ENCODE results near the gene PANX2. TPM values are rescaled to one million over a fixed set of nuclear protein-coding genes. Genes with fewer than 3 reads are reported as not detected.
A peak's percentile ranks its signal among the peaks of the same experiment; 100 is the strongest.

PANX2 gene
- total and polyA plus RNA-seq, 2 experiments from 2014 or later: 0.44 to 2.1 TPM

GRCh38 chr22:50184902-50185374 lies 14.4 kb downstream of the PANX2 start:
- peak overlapping the region; percentile 92 for H2AFZ ChIP-seq
- no peaks in the 10 kb centered on the region for H3K27me3 ChIP-seq
- H3K4me3 ChIP-seq: peak overlapping the region; percentile 52
- no peaks in the 10 kb centered on the region for H4K20me1 ChIP-seq (ENCODE audit: insufficient read depth, poor library complexity, severe bottlenecking)
- no peak for DNase-seq (ENCODE audit: low spot score)
- peaks cover 37% of the 10 kb centered on the region for H3K4me1 ChIP-seq (ENCODE audit: insufficient read depth)
- TF ChIP-seq EZH2 (IDR thresholded peaks at IDR 0.05; ENCODE audit: borderline replicate concordance) (no peak), CTCF (IDR thresholded peaks at IDR 0.05; ENCODE audit: poor library complexity) (no peak), EZH2phosphoT487 (IDR thresholded peaks at IDR 0.05; ENCODE audit: low read depth, severe bottlenecking, unreplicated experiment) (no peak)
- no peaks in the 10 kb centered on the region for H3K9me3 ChIP-seq (ENCODE audit: low read depth)
- H3K27ac ChIP-seq: no peak overlapping the region
- H3K79me2 ChIP-seq: peaks cover 39% of the 10 kb centered on the region
- H3K36me3 ChIP-seq (replicated peaks; ENCODE audit: insufficient read depth, low read depth): no peaks in the 10 kb centered on the region
- no peaks in the 10 kb centered on the region for H3K9me2 ChIP-seq (replicated peaks; ENCODE audit: insufficient read depth)
- peak overlapping the region; percentile 96 for H3K4me2 ChIP-seq
- 46% methylated on average over 44 of the region's 63 CpGs for WGBS (ENCODE audit: low lambda C conversion rate, missing lambda C conversion rate)

- Histone ChIP-seq H2AFZ (peak within 1 kb of the TSS; percentile 92), H3K9me2 (replicated peaks; ENCODE audit: insufficient read depth) (no peaks in the 10 kb centered on the region), H3K4me2 (peak within 1 kb of the TSS; percentile 99), H3K27me3 (no peaks in the 10 kb centered on the region), H3K4me3 (peak within 1 kb of the TSS; percentile 83), H3K36me3 (replicated peaks; ENCODE audit: insufficient read depth, low read depth) (no peaks in the 10 kb centered on the region), H3K27ac (peak within 1 kb of the TSS; percentile 1), H3K79me2 (peaks cover 39% of the 10 kb centered on the region), H3K4me1 (ENCODE audit: insufficient read depth) (peaks cover 43% of the 10 kb centered on the region), H4K20me1 (ENCODE audit: insufficient read depth, poor library complexity, severe bottlenecking) (no peaks in the 10 kb centered on the region), H3K9me3 (ENCODE audit: low read depth) (no peaks in the 10 kb centered on the region)
- DNase-seq (ENCODE audit: low spot score): peak; percentile 96
- WGBS (ENCODE audit: low lambda C conversion rate, missing lambda C conversion rate): 20% methylated on average over 34 of the region's 90 CpGs
- TF ChIP-seq EZH2phosphoT487 (IDR thresholded peaks at IDR 0.05; ENCODE audit: low read depth, severe bottlenecking, unreplicated experiment): no peak
- TF ChIP-seq EZH2 (IDR thresholded peaks at IDR 0.05; ENCODE audit: borderline replicate concordance): no peak
- TF ChIP-seq CTCF (IDR thresholded peaks at IDR 0.05; ENCODE audit: poor library complexity): no peak
Observed at GRCh38 chr22:50185375-50186087, 15.0 kb downstream of the PANX2 start, which contains the start of gene TRABD. TSS of gene TRABD (plus strand) at chr22:50185913. CDS start at chr22:50193061, 7,148 bp downstream.

GRCh38 chr22:50186181-50186714 lies 15.7 kb downstream of the PANX2 start:
- Histone ChIP-seq H4K20me1 (ENCODE audit: insufficient read depth, poor library complexity, severe bottlenecking) (no peaks in the 10 kb centered on the region), H2AFZ (peak overlapping the region; percentile 62), H3K79me2 (peaks cover 41% of the 10 kb centered on the region), H3K4me2 (peak overlapping the region; percentile 99), H3K9me3 (ENCODE audit: low read depth) (no peaks in the 10 kb centered on the region), H3K4me1 (ENCODE audit: insufficient read depth) (peaks cover 50% of the 10 kb centered on the region), H3K27me3 (no peaks in the 10 kb centered on the region), H3K36me3 (replicated peaks; ENCODE audit: insufficient read depth, low read depth) (no peaks in the 10 kb centered on the region), H3K27ac (peak overlapping the region; percentile 1), H3K4me3 (peak overlapping the region; percentile 83), H3K9me2 (replicated peaks; ENCODE audit: insufficient read depth) (no peaks in the 10 kb centered on the region)
- no peak for DNase-seq (ENCODE audit: low spot score)
- 0% methylated on average over 5 of the region's 47 CpGs for WGBS (ENCODE audit: low lambda C conversion rate, missing lambda C conversion rate)
- TF ChIP-seq EZH2phosphoT487 (IDR thresholded peaks at IDR 0.05; ENCODE audit: low read depth, severe bottlenecking, unreplicated experiment) (no peak), EZH2 (IDR thresholded peaks at IDR 0.05; ENCODE audit: borderline replicate concordance) (no peak), CTCF (IDR thresholded peaks at IDR 0.05; ENCODE audit: poor library complexity) (no peak)
